ENCODE results near the gene CKB. TPM values are rescaled to one million over a fixed set of nuclear protein-coding genes. Genes with fewer than 3 reads are reported as not detected.

The CKB gene
- total and polyA plus RNA-seq, 4 donors, result 9.0 to 32.9 (median 20.4) TPM

DNA sequence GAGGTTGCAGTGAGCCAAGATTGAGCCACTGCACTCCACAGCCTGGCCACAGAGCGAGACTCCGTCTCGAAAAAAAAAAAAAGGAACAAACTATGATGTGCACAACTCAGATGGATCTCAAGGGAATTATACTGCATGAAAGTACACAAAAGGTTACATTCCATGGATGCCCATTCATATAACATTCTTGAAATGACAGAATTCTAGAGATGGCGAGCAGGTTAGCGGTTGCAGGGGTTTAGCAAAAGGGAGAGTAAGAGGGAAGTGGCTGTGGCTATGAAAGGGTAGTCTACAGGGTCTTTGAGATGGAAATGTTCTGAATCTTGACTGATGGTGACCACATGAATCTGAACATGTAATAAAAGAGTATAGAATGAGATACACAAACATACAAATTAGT, 49.7 kb downstream of the CKB start:
- Histone ChIP-seq H3K9ac (ENCODE audit: low read depth in 1 of 2, low read length in 2 of 2) (no peak overlapping the region), H3K4me1 (ENCODE audit: control insufficient read depth in 4 of 4, insufficient read depth in 4 of 4, low read length in 3 of 4) (no peaks in the 10 kb centered on the region), H3K27ac (ENCODE audit: low read depth in 1 of 2, low read length in 2 of 2) (no peak overlapping the region), H3K4me3 (ENCODE audit: low read depth in 1 of 3, low read length in 3 of 3) (no peak overlapping the region), H3K9me3 (ENCODE audit: control insufficient read depth in 4 of 4, low read length in 3 of 4) (no peaks in the 10 kb centered on the region), H3K36me3 (ENCODE audit: control insufficient read depth in 4 of 4, insufficient read depth in 3 of 4, low read depth in 1 of 4, low read length in 3 of 4) (peaks cover 8 to 47% (median 40%) of the 10 kb centered on the region in 4 donors), H3K27me3 (ENCODE audit: control insufficient read depth in 4 of 4, insufficient read depth in 4 of 4, low read length in 3 of 4) (no peaks in the 10 kb centered on the region)
- TF ChIP-seq GABPA (IDR thresholded peaks at IDR 0.05 in 1 of 2, conservative IDR thresholded peaks at IDR 0.05 in 1 of 2) (no peak), FOXA1 (IDR thresholded peaks at IDR 0.05) (no peak), RAD21 (IDR thresholded peaks at IDR 0.05) (no peak), RXRA (IDR thresholded peaks at IDR 0.05) (no peak), HNF4A (conservative IDR thresholded peaks at IDR 0.05) (no peak), HNF4G (IDR thresholded peaks at IDR 0.05) (no peak), FOXA2 (IDR thresholded peaks at IDR 0.05) (no peak), NR2F2 (IDR thresholded peaks at IDR 0.05) (no peak), YY1 (IDR thresholded peaks at IDR 0.05) (no peak), TAF1 (conservative IDR thresholded peaks at IDR 0.05) (no peak), JUND (IDR thresholded peaks at IDR 0.05) (no peak), EGR1 (IDR thresholded peaks at IDR 0.05; ENCODE audit: low read depth in 2 of 2) (no peak), SP1 (IDR thresholded peaks at IDR 0.05) (no peak)
- TF ChIP-seq, protein P1, sequence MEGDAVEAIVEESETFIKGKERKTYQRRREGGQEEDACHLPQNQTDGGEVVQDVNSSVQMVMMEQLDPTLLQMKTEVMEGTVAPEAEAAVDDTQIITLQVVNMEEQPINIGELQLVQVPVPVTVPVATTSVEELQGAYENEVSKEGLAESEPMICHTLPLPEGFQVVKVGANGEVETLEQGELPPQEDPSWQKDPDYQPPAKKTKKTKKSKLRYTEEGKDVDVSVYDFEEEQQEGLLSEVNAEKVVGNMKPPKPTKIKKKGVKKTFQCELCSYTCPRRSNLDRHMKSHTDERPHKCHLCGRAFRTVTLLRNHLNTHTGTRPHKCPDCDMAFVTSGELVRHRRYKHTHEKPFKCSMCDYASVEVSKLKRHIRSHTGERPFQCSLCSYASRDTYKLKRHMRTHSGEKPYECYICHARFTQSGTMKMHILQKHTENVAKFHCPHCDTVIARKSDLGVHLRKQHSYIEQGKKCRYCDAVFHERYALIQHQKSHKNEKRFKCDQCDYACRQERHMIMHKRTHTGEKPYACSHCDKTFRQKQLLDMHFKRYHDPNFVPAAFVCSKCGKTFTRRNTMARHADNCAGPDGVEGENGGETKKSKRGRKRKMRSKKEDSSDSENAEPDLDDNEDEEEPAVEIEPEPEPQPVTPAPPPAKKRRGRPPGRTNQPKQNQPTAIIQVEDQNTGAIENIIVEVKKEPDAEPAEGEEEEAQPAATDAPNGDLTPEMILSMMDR (IDR thresholded peaks at IDR 0.05; ENCODE audit: low read depth, low read length, missing input control), result no peak
- TF ChIP-seq, protein P2, sequence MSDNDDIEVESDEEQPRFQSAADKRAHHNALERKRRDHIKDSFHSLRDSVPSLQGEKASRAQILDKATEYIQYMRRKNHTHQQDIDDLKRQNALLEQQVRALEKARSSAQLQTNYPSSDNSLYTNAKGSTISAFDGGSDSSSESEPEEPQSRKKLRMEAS (IDR thresholded peaks at IDR 0.05), result no peak
- TF ChIP-seq, protein P3, sequence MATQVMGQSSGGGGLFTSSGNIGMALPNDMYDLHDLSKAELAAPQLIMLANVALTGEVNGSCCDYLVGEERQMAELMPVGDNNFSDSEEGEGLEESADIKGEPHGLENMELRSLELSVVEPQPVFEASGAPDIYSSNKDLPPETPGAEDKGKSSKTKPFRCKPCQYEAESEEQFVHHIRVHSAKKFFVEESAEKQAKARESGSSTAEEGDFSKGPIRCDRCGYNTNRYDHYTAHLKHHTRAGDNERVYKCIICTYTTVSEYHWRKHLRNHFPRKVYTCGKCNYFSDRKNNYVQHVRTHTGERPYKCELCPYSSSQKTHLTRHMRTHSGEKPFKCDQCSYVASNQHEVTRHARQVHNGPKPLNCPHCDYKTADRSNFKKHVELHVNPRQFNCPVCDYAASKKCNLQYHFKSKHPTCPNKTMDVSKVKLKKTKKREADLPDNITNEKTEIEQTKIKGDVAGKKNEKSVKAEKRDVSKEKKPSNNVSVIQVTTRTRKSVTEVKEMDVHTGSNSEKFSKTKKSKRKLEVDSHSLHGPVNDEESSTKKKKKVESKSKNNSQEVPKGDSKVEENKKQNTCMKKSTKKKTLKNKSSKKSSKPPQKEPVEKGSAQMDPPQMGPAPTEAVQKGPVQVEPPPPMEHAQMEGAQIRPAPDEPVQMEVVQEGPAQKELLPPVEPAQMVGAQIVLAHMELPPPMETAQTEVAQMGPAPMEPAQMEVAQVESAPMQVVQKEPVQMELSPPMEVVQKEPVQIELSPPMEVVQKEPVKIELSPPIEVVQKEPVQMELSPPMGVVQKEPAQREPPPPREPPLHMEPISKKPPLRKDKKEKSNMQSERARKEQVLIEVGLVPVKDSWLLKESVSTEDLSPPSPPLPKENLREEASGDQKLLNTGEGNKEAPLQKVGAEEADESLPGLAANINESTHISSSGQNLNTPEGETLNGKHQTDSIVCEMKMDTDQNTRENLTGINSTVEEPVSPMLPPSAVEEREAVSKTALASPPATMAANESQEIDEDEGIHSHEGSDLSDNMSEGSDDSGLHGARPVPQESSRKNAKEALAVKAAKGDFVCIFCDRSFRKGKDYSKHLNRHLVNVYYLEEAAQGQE (IDR thresholded peaks at IDR 0.05), result no peak
- TF ChIP-seq, protein P4, sequence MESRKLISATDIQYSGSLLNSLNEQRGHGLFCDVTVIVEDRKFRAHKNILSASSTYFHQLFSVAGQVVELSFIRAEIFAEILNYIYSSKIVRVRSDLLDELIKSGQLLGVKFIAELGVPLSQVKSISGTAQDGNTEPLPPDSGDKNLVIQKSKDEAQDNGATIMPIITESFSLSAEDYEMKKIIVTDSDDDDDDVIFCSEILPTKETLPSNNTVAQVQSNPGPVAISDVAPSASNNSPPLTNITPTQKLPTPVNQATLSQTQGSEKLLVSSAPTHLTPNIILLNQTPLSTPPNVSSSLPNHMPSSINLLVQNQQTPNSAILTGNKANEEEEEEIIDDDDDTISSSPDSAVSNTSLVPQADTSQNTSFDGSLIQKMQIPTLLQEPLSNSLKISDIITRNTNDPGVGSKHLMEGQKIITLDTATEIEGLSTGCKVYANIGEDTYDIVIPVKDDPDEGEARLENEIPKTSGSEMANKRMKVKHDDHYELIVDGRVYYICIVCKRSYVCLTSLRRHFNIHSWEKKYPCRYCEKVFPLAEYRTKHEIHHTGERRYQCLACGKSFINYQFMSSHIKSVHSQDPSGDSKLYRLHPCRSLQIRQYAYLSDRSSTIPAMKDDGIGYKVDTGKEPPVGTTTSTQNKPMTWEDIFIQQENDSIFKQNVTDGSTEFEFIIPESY (IDR thresholded peaks at IDR 0.05), result no peak
- TF ChIP-seq, protein P5, sequence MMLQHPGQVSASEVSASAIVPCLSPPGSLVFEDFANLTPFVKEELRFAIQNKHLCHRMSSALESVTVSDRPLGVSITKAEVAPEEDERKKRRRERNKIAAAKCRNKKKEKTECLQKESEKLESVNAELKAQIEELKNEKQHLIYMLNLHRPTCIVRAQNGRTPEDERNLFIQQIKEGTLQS (IDR thresholded peaks at IDR 0.05), result no peak
- no peak for DNase-seq (ENCODE audit: low spot score)
- WGBS, result 98% methylated on average over 5 of the region's 5 CpGs

Small RNA genes lying within 50 kb of the gene (small RNA-seq; reads per million reads assigned to genes)
- gene RNU4-68P (not detected), gene RNU7-160P (not detected)

Other genes with a start within 250 kb of the CKB start
- gene EIF5, start 188.6 kb downstream of the CKB start, total RNA-seq, result 100 to 1,000 TPM; 121 to 181 TPM
- gene EIF5, start 188.6 kb downstream of the CKB start, polyA plus RNA-seq, result 100 to 1,000 TPM; 203 to 435 TPM
- gene MARK3, start 137.4 kb downstream of the CKB start, total RNA-seq, result 10 to 100 TPM; 48.0 to 86.0 TPM
- 10 to 100 TPM; 14.1 to 18.1 TPM for gene MARK3, start 137.4 kb downstream of the CKB start, polyA plus RNA-seq
- gene TRMT61A, start 6.4 kb upstream of the CKB start, total RNA-seq, result 1 to 10 TPM; 5.1 to 7.9 TPM
- gene TRMT61A, start 6.4 kb upstream of the CKB start, polyA plus RNA-seq, result 1 to 10 TPM; 4.1 to 8.0 TPM
- gene BAG5, start 39.8 kb upstream of the CKB start, total RNA-seq, result 10 to 100 TPM; 12.0 to 12.5 TPM
- gene BAG5, start 39.8 kb upstream of the CKB start, polyA plus RNA-seq, result 1 to 10 TPM; 5.4 to 5.6 TPM
- gene COA8, start 40.1 kb upstream of the CKB start, total RNA-seq, result 10 to 100 TPM in 1 of 2 donors, 1 to 10 TPM in 1; 8.3 to 10.3 TPM
- gene COA8, start 40.1 kb upstream of the CKB start, polyA plus RNA-seq, result 10 to 100 TPM; 23.8 to 35.5 TPM
- gene KLC1, start 106.4 kb upstream of the CKB start, total RNA-seq, result 100 to 1,000 TPM in 1 of 2 donors, 10 to 100 TPM in 1; 61.6 to 131 TPM
- 10 to 100 TPM; 22.9 to 30.4 TPM for gene KLC1, start 106.4 kb upstream of the CKB start, polyA plus RNA-seq
- 10 to 100 TPM in 1 of 2 donors, 1 to 10 TPM in 1; 3.4 to 14.1 TPM for gene XRCC3, start 192.6 kb upstream of the CKB start, total RNA-seq
- gene XRCC3, start 192.6 kb upstream of the CKB start, polyA plus RNA-seq, result 1 to 10 TPM; 1.7 to 2.2 TPM
- 10 to 100 TPM; 28.0 to 36.9 TPM for gene ZFYVE21, start 193.0 kb upstream of the CKB start, total RNA-seq
- 10 to 100 TPM; 28.2 to 33.3 TPM for gene ZFYVE21, start 193.0 kb upstream of the CKB start, polyA plus RNA-seq

Data from liver (tissue), 10 donors.